Naive thymus-derived CD4-positive, alpha-beta T cell (primary cell): ENCODE measurements around the gene SKAP1. TPM values are rescaled to one million over a fixed set of nuclear protein-coding genes. Genes with fewer than 3 reads are reported as not detected.

Experiments used
- ATAC-seq: fragments of 150-1000 bp; cut with Tn5 transposase; 2 replicates; pipeline ENCODE4 v1.10.0; 2021; ENCODE audit warnings: mild to moderate bottlenecking, moderate library complexity
- CTCF ChIA-PET: fragments of 350-600 bp; sonication (Branson Sonifier 250); formaldehyde crosslinking; loops from one replicate; lab custom pipeline; 2021; ENCODE audit warnings: antibody characterized with exemption; lab: Charles Lee
- POLR2A ChIA-PET: fragments of 350-600 bp; sonication (Branson Sonifier 250); formaldehyde crosslinking; loops from one replicate; lab custom pipeline; 2021; ENCODE audit warnings: antibody characterized with exemption, inconsistent platforms; lab: Charles Lee
- DNase-seq, 9 donors: peaks; one replicate each; pipeline versions ENCODE4 v3.0.0 to v3.0.0-alpha.2; 2020 to 2022; ENCODE audit warnings: mixed read lengths in 1 of 9
- H3K27ac ChIP-seq: one replicate; pipeline ENCODE4 v1.7.0; 2013; ENCODE audit warnings: mild to moderate bottlenecking, low read depth, low read length, moderate library complexity
- H3K27me3 ChIP-seq, 2 donors: one replicate each; pipeline ENCODE4 v1.7.0; 2013; ENCODE audit warnings: low read length in 2 of 2, mild to moderate bottlenecking in 2 of 2, moderate library complexity in 2 of 2; ENCODE audit not compliant: control insufficient read depth in 2 of 2, insufficient read depth in 2 of 2
- H3K36me3 ChIP-seq, 3 experiments: 1 replicate in 2 of 3; 2 replicates in 1 of 3; pipeline ENCODE4 v1.7.0; 2013; ENCODE audit warnings: low read length in 3 of 3, mild to moderate bottlenecking in 3 of 3, moderate library complexity in 1 of 3; ENCODE audit not compliant: insufficient read depth in 3 of 3, control insufficient read depth in 2 of 3
- H3K4me1 ChIP-seq, 2 donors: one replicate each; pipeline ENCODE4 v1.7.0; 2013; ENCODE audit warnings: low read length in 2 of 2, mild to moderate bottlenecking in 2 of 2, moderate library complexity in 1 of 2; ENCODE audit not compliant: control insufficient read depth in 2 of 2, insufficient read depth in 2 of 2
- H3K4me3 ChIP-seq: 2 replicates; pipeline ENCODE4 v1.7.0; 2013; ENCODE audit warnings: mild to moderate bottlenecking, low read length
- H3K9me3 ChIP-seq, 3 experiments: 1 replicate in 2 of 3; 2 replicates in 1 of 3; pipeline ENCODE4 v1.7.0; 2013; ENCODE audit warnings: low read length in 3 of 3; ENCODE audit not compliant: control insufficient read depth in 2 of 3
- H3K27ac Mint-ChIP-seq, 9 donors: one replicate each; pipeline ENCODE4 v1.8.0; 2020 to 2022; ENCODE audit warnings: mixed read lengths in 9 of 9, mild to moderate bottlenecking in 8 of 9, moderate library complexity in 5 of 9, inconsistent platforms in 2 of 9
- H3K27me3 Mint-ChIP-seq, 5 donors: one replicate each; pipeline ENCODE4 v1.8.0; 2021 to 2022; ENCODE audit warnings: mixed read lengths in 5 of 5, mild to moderate bottlenecking in 1 of 5
- H3K36me3 Mint-ChIP-seq, 5 donors: one replicate each; pipeline ENCODE4 v1.8.0; 2020 to 2022; ENCODE audit warnings: mixed read lengths in 5 of 5, mild to moderate bottlenecking in 3 of 5, inconsistent platforms in 1 of 5
- H3K4me1 Mint-ChIP-seq, 7 donors: one replicate each; pipeline ENCODE4 v1.8.0; 2020 to 2022; ENCODE audit warnings: mixed read lengths in 7 of 7, mild to moderate bottlenecking in 3 of 7, inconsistent platforms in 1 of 7
- H3K4me3 Mint-ChIP-seq, 10 donors: one replicate each; pipeline ENCODE4 v1.8.0; 2020 to 2022; ENCODE audit warnings: mild to moderate bottlenecking in 10 of 10, mixed read lengths in 10 of 10, moderate library complexity in 6 of 10, inconsistent platforms in 2 of 10
- H3K9me3 Mint-ChIP-seq, 11 donors: one replicate each; pipeline ENCODE4 v1.8.0; 2020 to 2022; ENCODE audit warnings: mixed read lengths in 11 of 11, mild to moderate bottlenecking in 4 of 11, inconsistent platforms in 1 of 11, moderate library complexity in 1 of 11
- intact Hi-C, 2 donors: fragments of 100-400 bp; cut with micrococcal nuclease; formaldehyde crosslinking; loops; one replicate each; pipeline ENCODE4 v1.15.1; 2023
- polyA plus RNA-seq, 2 donors: library from polyadenylated mRNA; unstranded; fragments of 300-500 nt; fragmentation: Illumina TruSeq; gene quantifications; one replicate each; pipeline ENCODE4 v1.2.3, GENCODE V29; 2021
- total RNA-seq, 6 experiments: library from RNA in 5 of 6; stranded (reverse) in 5 of 6; gene quantifications; 1 replicate in 5 of 6; 2 replicates in 1 of 6; pipeline ENCODE4 v1.2.3 and lab custom pipeline; 2021 to 2026

The SKAP1 gene
- total and polyA plus RNA-seq, 7 experiments from 2014 or later, result 99.3 to 289 (median 109) TPM

- peaks cover 0 to 8% (median 0%) of the 10 kb centered on the region in 7 donors for H3K4me1 Mint-ChIP-seq
- Histone ChIP-seq H3K36me3 (peaks cover 0 to 15% (median 0%) of the 10 kb centered on the region in 3 experiments), H3K4me3 (no peak overlapping the region), H3K27ac (no peak overlapping the region), H3K4me1 (no peaks in the 10 kb centered on the region), H3K27me3 (no peaks in the 10 kb centered on the region), H3K9me3 (no peaks in the 10 kb centered on the region)
- no peaks in the 10 kb centered on the region for H3K27me3 Mint-ChIP-seq
- no peak for ATAC-seq
- POLR2A ChIA-PET, result no interaction called here
- peaks cover 0 to 18% (median 3%) of the 10 kb centered on the region in 5 donors for H3K36me3 Mint-ChIP-seq
- peaks cover 0 to 1% (median 0%) of the 10 kb centered on the region in 11 donors for H3K9me3 Mint-ChIP-seq
- H3K4me3 Mint-ChIP-seq, result no peak overlapping the region
- no peak for DNase-seq
- CTCF ChIA-PET, result no interaction called here
- intact Hi-C loops, result no loop called here
- H3K27ac Mint-ChIP-seq, result peak overlapping the region in 3 of 9 donors; percentile 10 to 64 (median 38)
Measured at GRCh38 chr17:48127371-48128051, 302.5 kb downstream of the SKAP1 start.

GRCh38 chr17:48126532-48126850 lies 303.5 kb downstream of the SKAP1 start:
- Mint-ChIP-seq H3K27me3 (no peaks in the 10 kb centered on the region), H3K36me3 (peaks cover 0 to 20% (median 7%) of the 10 kb centered on the region in 5 donors), H3K4me3 (no peak overlapping the region), H3K4me1 (peaks cover 0 to 8% (median 0%) of the 10 kb centered on the region in 7 donors), H3K9me3 (peaks cover 0 to 1% (median 0%) of the 10 kb centered on the region in 11 donors), H3K27ac (peak overlapping the region in 3 of 9 donors; percentile 8 to 38 (median 38))
- Histone ChIP-seq H3K27ac (no peak overlapping the region), H3K4me3 (no peak overlapping the region), H3K9me3 (no peaks in the 10 kb centered on the region), H3K36me3 (peaks cover 3 to 18% (median 5%) of the 10 kb centered on the region in 3 experiments), H3K4me1 (no peaks in the 10 kb centered on the region), H3K27me3 (no peaks in the 10 kb centered on the region)
- DNase-seq (no peak), ATAC-seq (no peak)
- ChIA-PET CTCF (interaction anchor here (0.6 kb wide), 1 partner anchor 316 kb away, joined by 3 read pairs; no protein-coding TSS in a partner anchor), POLR2A (no interaction called here)
- intact Hi-C loops, result no loop called here

GRCh38 chr17:48125829-48126531 lies 304.0 kb downstream of the SKAP1 start:
- Histone ChIP-seq H3K27me3 (no peaks in the 10 kb centered on the region), H3K4me1 (no peaks in the 10 kb centered on the region), H3K36me3 (peaks cover 3 to 23% (median 5%) of the 10 kb centered on the region in 3 experiments), H3K4me3 (no peak overlapping the region), H3K9me3 (no peaks in the 10 kb centered on the region), H3K27ac (no peak overlapping the region)
- intact Hi-C loops, result no loop called here
- Mint-ChIP-seq H3K9me3 (peaks cover 0 to 1% (median 0%) of the 10 kb centered on the region in 11 donors), H3K27me3 (no peaks in the 10 kb centered on the region), H3K4me1 (peaks cover 0 to 4% (median 0%) of the 10 kb centered on the region in 7 donors), H3K27ac (peak overlapping the region in 5 of 9 donors; percentile 8 to 30 (median 9)), H3K4me3 (no peak overlapping the region), H3K36me3 (peaks cover 0 to 19% (median 12%) of the 10 kb centered on the region in 5 donors)
- POLR2A ChIA-PET, result interaction anchor here (0.5 kb wide), 1 partner anchor 112 kb away, joined by 6 read pairs; no protein-coding TSS in a partner anchor
- no peak for DNase-seq
- CTCF ChIA-PET, result interaction anchor here (0.6 to 1.0 kb wide), 2 partner anchors 13 to 316 kb away, joined by 3 read pairs; no protein-coding TSS in a partner anchor
- ATAC-seq, result no peak

- H3K4me3 ChIP-seq, result no peak overlapping the region
- DNase-seq, result no peak
- Mint-ChIP-seq H3K9me3 (no peaks in the 10 kb centered on the region), H3K27ac (peak overlapping the region in 3 of 9 donors; percentile 37 to 46 (median 43)), H3K27me3 (no peaks in the 10 kb centered on the region), H3K4me3 (no peak overlapping the region), H3K36me3 (peaks cover 0 to 25% (median 12%) of the 10 kb centered on the region in 5 donors), H3K4me1 (peaks cover 0 to 4% (median 0%) of the 10 kb centered on the region in 7 donors)
- H3K36me3 ChIP-seq, result peaks cover 3 to 30% (median 5%) of the 10 kb centered on the region in 3 experiments
- H3K27ac ChIP-seq, result no peak overlapping the region
- ChIA-PET CTCF (interaction anchor here (0.7 to 1.7 kb wide), 8 partner anchors 8 to 98 kb away, joined by 3 to 5 read pairs (median 3); no protein-coding TSS in a partner anchor), POLR2A (interaction anchor here (1.2 to 1.3 kb wide), 2 partner anchors 11 to 16 kb away, joined by 4 read pairs; partner anchors contain the start of gene SNX11)
- H3K4me1 ChIP-seq, result no peaks in the 10 kb centered on the region
- no peak for ATAC-seq
- H3K27me3 ChIP-seq, result no peaks in the 10 kb centered on the region
- intact Hi-C loops, result no loop called here
- no peaks in the 10 kb centered on the region for H3K9me3 ChIP-seq
Measured at GRCh38 chr17:48123776-48124388, 306.1 kb downstream of the SKAP1 start.

GRCh38 chr17:48123111-48123510 lies 306.9 kb downstream of the SKAP1 start:
- no peaks in the 10 kb centered on the region for H3K27me3 Mint-ChIP-seq
- peaks cover 0 to 4% (median 0%) of the 10 kb centered on the region in 7 donors for H3K4me1 Mint-ChIP-seq

GRCh38 chr17:48122665-48123045 lies 307.4 kb downstream of the SKAP1 start:
- no peak for DNase-seq
- POLR2A ChIA-PET, result no interaction called here
- peaks cover 3 to 41% (median 5%) of the 10 kb centered on the region in 3 experiments for H3K36me3 ChIP-seq

More at GRCh38 chr17:48123111-48123510, 306.9 kb downstream of the SKAP1 start:
- POLR2A ChIA-PET, result no interaction called here
- H3K36me3 Mint-ChIP-seq, result peaks cover 0 to 28% (median 12%) of the 10 kb centered on the region in 5 donors
- H3K27me3 ChIP-seq, result no peaks in the 10 kb centered on the region
- no peak overlapping the region for H3K27ac ChIP-seq
- H3K9me3 Mint-ChIP-seq, result no peaks in the 10 kb centered on the region
- ATAC-seq (no peak), DNase-seq (no peak)
- CTCF ChIA-PET, result interaction anchor here (1.0 to 1.7 kb wide), 5 partner anchors 10 to 97 kb away, joined by 3 to 5 read pairs (median 5); no protein-coding TSS in a partner anchor
- intact Hi-C loops, result no loop called here
- H3K9me3 ChIP-seq, result no peaks in the 10 kb centered on the region
- no peak overlapping the region for H3K4me3 ChIP-seq
- no peak overlapping the region for H3K4me3 Mint-ChIP-seq
- peaks cover 3 to 38% (median 5%) of the 10 kb centered on the region in 3 experiments for H3K36me3 ChIP-seq
- no peaks in the 10 kb centered on the region for H3K4me1 ChIP-seq
- peak overlapping the region in 3 of 9 donors; percentile 37 to 43 (median 37) for H3K27ac Mint-ChIP-seq

More at GRCh38 chr17:48122665-48123045, 307.4 kb downstream of the SKAP1 start:
- ATAC-seq, result no peak
- peaks cover 0 to 4% (median 0%) of the 10 kb centered on the region in 7 donors for H3K4me1 Mint-ChIP-seq
- Histone ChIP-seq H3K4me1 (no peaks in the 10 kb centered on the region), H3K4me3 (no peak overlapping the region), H3K27me3 (no peaks in the 10 kb centered on the region), H3K27ac (no peak overlapping the region), H3K9me3 (no peaks in the 10 kb centered on the region)
- H3K9me3 Mint-ChIP-seq, result no peaks in the 10 kb centered on the region
- intact Hi-C loops, result no loop called here
- H3K27ac Mint-ChIP-seq, result peak overlapping the region in 1 of 9 donors; percentile 37
- no peaks in the 10 kb centered on the region for H3K27me3 Mint-ChIP-seq
- no peak overlapping the region for H3K4me3 Mint-ChIP-seq
- CTCF ChIA-PET, result interaction anchor here (1.0 to 1.3 kb wide), 3 partner anchors 9 to 44 kb away, joined by 3 to 5 read pairs (median 5); no protein-coding TSS in a partner anchor
- peaks cover 0 to 28% (median 15%) of the 10 kb centered on the region in 5 donors for H3K36me3 Mint-ChIP-seq
